ENCODE measurements around the gene NR1H2.
"Not testable (repeated sequence)": the region's sequence is repeated elsewhere in the genome, so short reads cannot be mapped to it uniquely, and the experiment has no call there.

The NR1H2 gene

GRCh38 chr19:50376166-50377050, at the start of gene NR1H2:
Gene NR1H2 (plus strand): TSS chr19:50376457. CDS start chr19:50377606, 1,149 bp downstream.
- DNase-seq (ENCODE audit: low read depth): peak; percentile 91

GRCh38 chr19:50327013-50327412, 49.2 kb upstream of the NR1H2 start:
- DNase-seq (ENCODE audit: low read depth): no peak

- DNase-seq (ENCODE audit: low read depth): no peak
Measured at GRCh38 chr19:50327461-50328223, 48.6 kb upstream of the NR1H2 start.

GRCh38 chr19:50328224-50328872, 47.9 kb upstream of the NR1H2 start:
- no peak for DNase-seq (ENCODE audit: low read depth)

- DNase-seq (ENCODE audit: low read depth): no peak
Measured at GRCh38 chr19:50328873-50329145, 47.4 kb upstream of the NR1H2 start.

- DNase-seq (ENCODE audit: low read depth): peak; percentile 78
Measured at GRCh38 chr19:50329146-50329925, 46.9 kb upstream of the NR1H2 start, which contains the start of gene KCNC3. Gene KCNC3 (minus strand): TSS chr19:50329377. CDS start chr19:50329082, 295 bp downstream.

- not testable (repeated sequence) for DNase-seq (ENCODE audit: low read depth)
Measured at GRCh38 chr19:50329926-50330294, 46.3 kb upstream of the NR1H2 start.

- DNase-seq (ENCODE audit: low read depth): peak; percentile 64
Measured at GRCh38 chr19:50330365-50331078, 45.7 kb upstream of the NR1H2 start.

- no peak for DNase-seq (ENCODE audit: low read depth)
Measured at GRCh38 chr19:50331221-50331993, 44.9 kb upstream of the NR1H2 start.

GRCh38 chr19:50331994-50332243, 44.3 kb upstream of the NR1H2 start:
- no peak for DNase-seq (ENCODE audit: low read depth)

- no peak for DNase-seq (ENCODE audit: low read depth)
Measured at GRCh38 chr19:50332244-50333038, 43.8 kb upstream of the NR1H2 start.

GRCh38 chr19:50333235-50333736, 43.0 kb upstream of the NR1H2 start:
- DNase-seq (ENCODE audit: low read depth): peak; percentile 71

- DNase-seq (ENCODE audit: low read depth): peak; percentile 80
Measured at GRCh38 chr19:50333737-50334617, 42.3 kb upstream of the NR1H2 start.

GRCh38 chr19:50334741-50335421, 41.4 kb upstream of the NR1H2 start:
- DNase-seq (ENCODE audit: low read depth): no peak

- not testable (repeated sequence) for DNase-seq (ENCODE audit: low read depth)
Measured at GRCh38 chr19:50337031-50337430, 39.2 kb upstream of the NR1H2 start.

- DNase-seq (ENCODE audit: low read depth): no peak
Measured at GRCh38 chr19:50340331-50340730, 35.9 kb upstream of the NR1H2 start.

GRCh38 chr19:50341091-50341564, 35.1 kb upstream of the NR1H2 start:
- no peak for DNase-seq (ENCODE audit: low read depth)

Measured in stimulated activated CD8-positive, alpha-beta memory T cell treated with anti-CD3 and anti-CD28 coated beads, Interleukin-15, amount 100 ng/mL, for 24 hours (primary cell).